ENCODE measurements around the gene CHRNB2.

The CHRNB2 gene

GRCh38 chr1:154609398-154610380, 42.1 kb downstream of the CHRNB2 start:
- TF ChIP-seq TEAD4 (IDR thresholded peaks at IDR 0.05) (no peak), RAD21 (IDR thresholded peaks at IDR 0.05; ENCODE audit: low read depth) (no peak), FOXM1 (IDR thresholded peaks at IDR 0.05; ENCODE audit: borderline replicate concordance, low read depth) (no peak), REST (IDR thresholded peaks at IDR 0.05; ENCODE audit: low read depth) (no peak), CREB1 (IDR thresholded peaks at IDR 0.05; ENCODE audit: low read depth) (no peak), NFIC (IDR thresholded peaks at IDR 0.05) (no peak), TCF12 (IDR thresholded peaks at IDR 0.05; ENCODE audit: low read depth) (no peak), CEBPB (IDR thresholded peaks at IDR 0.05) (no peak), EGR1 (IDR thresholded peaks at IDR 0.05) (no peak), YY1 (IDR thresholded peaks at IDR 0.05; ENCODE audit: low read depth) (no peak), USF1 (IDR thresholded peaks at IDR 0.05) (no peak), MAX (IDR thresholded peaks at IDR 0.05) (no peak), ZBTB7A (IDR thresholded peaks at IDR 0.05; ENCODE audit: low read depth) (no peak), TAF1 (IDR thresholded peaks at IDR 0.05; ENCODE audit: low read depth) (no peak), EP300 (IDR thresholded peaks at IDR 0.05; ENCODE audit: borderline replicate concordance) (no peak)

GRCh38 chr1:154611150-154611862, 43.7 kb downstream of the CHRNB2 start:
- TF ChIP-seq FOXM1 (IDR thresholded peaks at IDR 0.05; ENCODE audit: borderline replicate concordance, low read depth) (no peak), YY1 (IDR thresholded peaks at IDR 0.05; ENCODE audit: low read depth) (no peak), MAX (IDR thresholded peaks at IDR 0.05) (no peak), USF1 (IDR thresholded peaks at IDR 0.05) (no peak), NFIC (IDR thresholded peaks at IDR 0.05) (no peak), ZBTB7A (IDR thresholded peaks at IDR 0.05; ENCODE audit: low read depth) (no peak)

- no peak for TF ChIP-seq TCF12 (IDR thresholded peaks at IDR 0.05; ENCODE audit: low read depth)
- no peak for TF ChIP-seq ZBTB7A (IDR thresholded peaks at IDR 0.05; ENCODE audit: low read depth)
- no peak for TF ChIP-seq TEAD4 (IDR thresholded peaks at IDR 0.05)
- TF ChIP-seq EP300 (IDR thresholded peaks at IDR 0.05; ENCODE audit: borderline replicate concordance), result no peak
- no peak for TF ChIP-seq USF1 (IDR thresholded peaks at IDR 0.05)
- no peak for TF ChIP-seq YY1 (IDR thresholded peaks at IDR 0.05; ENCODE audit: low read depth)
- no peak for TF ChIP-seq MAX (IDR thresholded peaks at IDR 0.05)
- no peak for TF ChIP-seq FOXM1 (IDR thresholded peaks at IDR 0.05; ENCODE audit: borderline replicate concordance, low read depth)
These were observed 46.7 kb downstream of the CHRNB2 start for GRCh38 chr1:154614247-154614646.

GRCh38 chr1:154614901-154615300, 47.3 kb downstream of the CHRNB2 start:
- TF ChIP-seq FOXM1 (IDR thresholded peaks at IDR 0.05; ENCODE audit: borderline replicate concordance, low read depth), result no peak
- TF ChIP-seq TEAD4 (IDR thresholded peaks at IDR 0.05), result no peak
- TF ChIP-seq NFIC (IDR thresholded peaks at IDR 0.05), result no peak
- TF ChIP-seq REST (IDR thresholded peaks at IDR 0.05; ENCODE audit: low read depth), result no peak
- TF ChIP-seq TAF1 (IDR thresholded peaks at IDR 0.05; ENCODE audit: low read depth), result no peak
- TF ChIP-seq CREB1 (IDR thresholded peaks at IDR 0.05; ENCODE audit: low read depth), result no peak
- TF ChIP-seq YY1 (IDR thresholded peaks at IDR 0.05; ENCODE audit: low read depth), result no peak
- TF ChIP-seq TCF12 (IDR thresholded peaks at IDR 0.05; ENCODE audit: low read depth), result no peak
- TF ChIP-seq CEBPB (IDR thresholded peaks at IDR 0.05), result no peak
- TF ChIP-seq USF1 (IDR thresholded peaks at IDR 0.05), result no peak
- TF ChIP-seq EGR1 (IDR thresholded peaks at IDR 0.05), result no peak
- TF ChIP-seq MAX (IDR thresholded peaks at IDR 0.05), result no peak
- TF ChIP-seq EP300 (IDR thresholded peaks at IDR 0.05; ENCODE audit: borderline replicate concordance), result no peak
- TF ChIP-seq RAD21 (IDR thresholded peaks at IDR 0.05; ENCODE audit: low read depth), result no peak

Measured in Ishikawa (cell line).